Esophagus muscularis mucosa (tissue), 3 donors: ENCODE data around the gene NEXN.

Experiments used
- CTCF ChIP-seq, 3 experiments: fragments of 200-600 bp in 2 of 3; fragments of 450-650 bp in 1 of 3; sonication (generic) in 2 of 3; IDR thresholded peaks; one replicate each; pipeline ENCODE4 v1.5.1; 2017 to 2019; ENCODE audit warnings: antibody characterized with exemption in 3 of 3, mild to moderate bottlenecking in 2 of 3, moderate library complexity in 1 of 3
- POLR2A ChIP-seq: fragments of 450-650 bp; IDR thresholded peaks from one replicate; pipeline ENCODE4 v1.6.1; 2017; ENCODE audit warnings: antibody characterized with exemption, moderate library complexity, mild to moderate bottlenecking, low read depth

DNA sequence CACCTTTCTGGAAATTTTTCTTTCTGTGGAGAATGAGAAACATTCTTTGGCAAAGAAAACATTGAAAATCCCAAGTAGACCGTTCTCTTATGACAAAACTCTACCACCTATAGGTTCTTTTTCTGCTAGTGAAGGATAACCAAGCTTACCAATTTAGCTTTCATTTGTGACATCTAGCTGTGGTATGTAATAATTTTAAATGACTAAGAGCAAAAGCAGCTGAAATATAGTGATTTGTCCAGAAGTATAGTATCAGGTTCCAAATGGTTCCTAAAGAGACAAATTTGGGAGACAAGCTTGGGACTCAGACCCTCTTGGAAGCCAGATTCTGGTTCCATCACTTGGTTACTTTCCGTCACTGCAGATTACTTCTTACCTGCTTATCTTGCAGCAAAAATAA lies 66.1 kb downstream of the NEXN start:
- TF ChIP-seq POLR2A (no peak), CTCF (IDR thresholded peaks at IDR 0.05) (no peak)
